Activated T-cell treated with anti-CD3 and anti-CD28 coated beads, Interleukin-2, amount 50 U/mL, for 4 hours (primary cell): ENCODE data around the gene CHD6. TPM values are rescaled to one million over a fixed set of nuclear protein-coding genes. Genes with fewer than 3 reads are reported as not detected.

Experiments
- ATAC-seq, 2 donors: fragments of 200-7000 bp; cut with Tn5 transposase; one replicate each; pipeline ENCODE4 v1.10.0; 2021
- DNase-seq: peaks from one replicate; pipeline ENCODE4 v3.0.0-alpha.2; 2020
- H3K27me3 Mint-ChIP-seq: one replicate; pipeline ENCODE4 v1.8.0; 2021; ENCODE audit warnings: low read depth, mixed read lengths
- H3K36me3 Mint-ChIP-seq: one replicate; pipeline ENCODE4 v1.8.0; 2022; ENCODE audit warnings: mixed read lengths; ENCODE audit not compliant: insufficient read depth
- H3K4me1 Mint-ChIP-seq: one replicate; pipeline ENCODE4 v1.8.0; 2021; ENCODE audit warnings: low read depth, mixed read lengths
- H3K4me3 Mint-ChIP-seq: one replicate; pipeline ENCODE4 v1.8.0; 2021; ENCODE audit warnings: mild to moderate bottlenecking, moderate library complexity, mixed read lengths
- H3K9me3 Mint-ChIP-seq: one replicate; pipeline ENCODE4 v1.8.0; 2021; ENCODE audit warnings: mixed read lengths
- total RNA-seq, 3 donors: library from RNA; stranded (reverse); gene quantifications; one replicate each; pipeline ENCODE4 v1.2.1, GENCODE V29; 2021

The CHD6 gene
- total RNA-seq, 3 donors from 2014 or later = 13.7 to 15.8 (median 15.5) TPM

DNA sequence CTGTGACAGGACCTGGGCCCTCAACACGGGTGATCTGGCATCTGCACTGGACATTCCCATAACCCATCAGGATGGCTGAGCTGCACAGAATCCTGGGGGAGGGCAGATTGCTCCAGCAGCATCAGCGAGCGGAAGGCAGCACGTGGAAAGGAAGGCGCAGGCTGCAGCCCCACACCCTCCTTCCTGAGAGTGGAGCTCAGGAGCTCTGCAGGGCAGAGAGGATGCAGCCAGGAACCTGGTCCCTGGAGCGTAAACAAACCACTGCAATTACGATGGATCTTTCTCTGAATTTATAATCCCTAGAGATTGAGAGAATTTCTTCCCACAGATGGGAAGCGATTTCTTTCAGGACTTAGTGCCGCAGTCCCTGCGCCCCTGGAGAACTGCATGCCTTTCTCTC is 211.8 kb downstream of the CHD6 start:
- Mint-ChIP-seq H3K36me3 (peaks cover 46% of the 10 kb centered on the region), H3K4me1 (peaks cover 15% of the 10 kb centered on the region), H3K4me3 (no peak overlapping the region), H3K9me3 (no peaks in the 10 kb centered on the region), H3K27me3 (no peaks in the 10 kb centered on the region)
- DNase-seq (no peak), ATAC-seq (no peak)

DNA sequence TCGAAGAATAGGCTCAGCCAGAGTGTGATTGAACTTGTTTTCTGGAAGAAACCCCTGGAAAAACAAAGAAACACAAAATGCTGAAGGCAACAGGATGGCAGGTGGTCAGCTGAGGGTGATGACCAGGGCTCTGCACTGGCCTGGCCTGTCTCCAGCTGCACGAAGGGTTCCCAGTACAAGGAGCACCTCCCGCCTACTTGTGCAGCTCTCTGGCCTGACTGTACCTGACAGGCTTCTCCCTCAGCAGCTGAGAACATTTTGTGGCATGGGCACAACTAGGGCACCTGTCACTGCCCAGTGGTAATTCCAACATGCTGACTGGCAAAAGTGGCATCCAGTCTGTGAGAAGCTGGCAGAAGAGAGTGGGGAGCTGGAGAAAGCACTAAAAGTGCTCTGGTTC is 212.7 kb downstream of the CHD6 start:
- no peak for ATAC-seq
- no peak overlapping the region for H3K4me3 Mint-ChIP-seq
- H3K36me3 Mint-ChIP-seq = peaks cover 42% of the 10 kb centered on the region

DNA sequence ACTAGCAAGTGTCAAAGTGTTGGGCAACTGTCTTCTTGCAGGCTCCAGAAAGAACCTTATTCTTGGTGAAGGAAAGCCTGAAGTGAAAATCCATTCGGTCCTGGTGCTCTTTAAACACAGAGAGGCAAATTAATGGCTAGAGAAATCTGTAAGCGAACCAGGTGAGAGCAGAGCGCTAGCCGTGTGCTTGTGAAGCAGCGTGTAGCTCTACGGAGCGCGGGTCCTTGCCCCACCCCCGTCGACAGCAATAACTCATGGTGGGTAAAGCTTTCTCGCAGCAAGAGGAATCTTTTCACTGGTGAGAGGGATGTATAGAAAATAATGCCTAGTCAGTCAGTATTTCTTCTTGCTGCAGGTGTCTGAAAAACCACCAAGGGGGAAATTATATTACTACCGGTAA is 214.6 kb downstream of the CHD6 start:
- no peak for DNase-seq
- Mint-ChIP-seq H3K4me3 (no peak overlapping the region), H3K4me1 (peaks cover 5% of the 10 kb centered on the region), H3K27me3 (no peaks in the 10 kb centered on the region), H3K36me3 (peaks cover 30% of the 10 kb centered on the region), H3K9me3 (no peaks in the 10 kb centered on the region)
- ATAC-seq = no peak

More for the DNA sequence above, 212.7 kb downstream of the CHD6 start:
- peaks cover 15% of the 10 kb centered on the region for H3K4me1 Mint-ChIP-seq
- H3K9me3 Mint-ChIP-seq = no peaks in the 10 kb centered on the region
- no peaks in the 10 kb centered on the region for H3K27me3 Mint-ChIP-seq
- no peak for DNase-seq

DNA sequence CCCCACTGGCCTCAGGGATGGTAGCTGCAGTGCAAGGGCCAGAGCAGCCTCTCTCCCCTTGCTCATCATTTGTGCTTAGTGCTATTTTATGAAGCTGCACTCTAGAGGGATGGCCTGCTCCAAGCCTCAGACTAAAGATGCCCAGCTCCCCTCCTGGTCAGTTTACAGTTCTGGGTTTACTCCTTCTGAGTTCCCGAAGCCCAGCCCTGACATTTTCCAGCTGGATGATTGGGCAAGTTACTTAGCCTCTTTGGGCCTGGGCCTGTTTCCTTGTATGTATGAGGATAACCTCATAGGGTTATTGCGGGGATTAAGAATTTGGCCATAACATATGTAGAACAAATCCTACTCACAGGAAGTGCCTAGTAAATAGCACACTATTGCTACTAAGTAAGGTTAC is 219.8 kb downstream of the CHD6 start:
- DNase-seq (no peak), ATAC-seq (no peak)
- Mint-ChIP-seq H3K9me3 (no peaks in the 10 kb centered on the region), H3K36me3 (peaks cover 9% of the 10 kb centered on the region), H3K4me1 (no peaks in the 10 kb centered on the region), H3K4me3 (no peak overlapping the region), H3K27me3 (no peaks in the 10 kb centered on the region)

DNA sequence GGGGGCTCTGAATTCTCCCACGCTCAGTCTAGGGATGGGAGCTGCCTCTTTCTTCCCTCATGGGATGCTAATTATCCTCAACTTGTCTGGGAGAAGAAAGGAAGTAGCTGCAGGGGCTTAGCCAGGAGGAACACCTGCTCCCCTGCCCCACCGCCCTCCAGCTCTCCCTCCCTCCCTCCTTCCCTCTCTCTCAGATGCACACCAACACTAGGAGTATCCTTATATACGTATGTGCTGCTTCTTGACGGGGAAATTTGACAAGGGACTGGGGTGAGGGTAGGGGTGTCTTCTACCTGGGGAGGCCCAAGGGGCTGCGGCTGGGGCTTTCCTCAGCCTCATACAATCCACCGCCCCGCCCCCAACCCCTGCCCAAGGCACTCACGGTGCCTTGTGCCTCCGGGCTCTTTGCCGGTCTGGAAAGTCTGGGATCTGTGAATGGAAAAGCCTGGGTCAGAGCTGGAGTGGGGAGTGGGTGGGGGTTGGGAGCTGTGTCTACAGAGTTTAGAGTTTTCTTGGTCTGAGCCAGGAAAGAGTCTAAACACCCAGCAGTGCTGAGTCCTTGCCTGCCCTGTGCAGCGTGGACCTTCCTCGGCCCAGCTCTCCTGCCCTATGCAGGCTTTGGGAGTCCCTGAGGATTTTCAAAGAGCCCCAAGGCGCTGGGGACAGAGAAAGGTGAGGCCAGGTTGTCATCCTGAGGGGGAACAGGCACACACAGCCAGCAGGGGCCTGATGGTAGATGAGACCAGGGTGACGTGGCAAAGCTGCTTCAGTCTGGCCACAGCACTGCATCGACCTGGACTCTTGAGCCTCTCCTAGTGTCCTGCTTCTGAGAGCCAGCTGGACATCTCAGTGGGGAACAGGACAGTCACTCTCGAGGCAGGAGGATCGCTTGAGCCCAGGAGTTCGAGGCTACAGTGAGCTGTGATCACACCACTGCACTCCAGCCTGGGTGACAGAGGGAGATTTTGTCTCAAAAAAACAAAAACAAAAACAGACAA is 222.2 kb downstream of the CHD6 start:
- ATAC-seq = no peak
- Mint-ChIP-seq H3K9me3 (no peaks in the 10 kb centered on the region), H3K4me1 (no peaks in the 10 kb centered on the region), H3K36me3 (no peaks in the 10 kb centered on the region), H3K4me3 (no peak overlapping the region), H3K27me3 (no peaks in the 10 kb centered on the region)
- DNase-seq = no peak

DNA sequence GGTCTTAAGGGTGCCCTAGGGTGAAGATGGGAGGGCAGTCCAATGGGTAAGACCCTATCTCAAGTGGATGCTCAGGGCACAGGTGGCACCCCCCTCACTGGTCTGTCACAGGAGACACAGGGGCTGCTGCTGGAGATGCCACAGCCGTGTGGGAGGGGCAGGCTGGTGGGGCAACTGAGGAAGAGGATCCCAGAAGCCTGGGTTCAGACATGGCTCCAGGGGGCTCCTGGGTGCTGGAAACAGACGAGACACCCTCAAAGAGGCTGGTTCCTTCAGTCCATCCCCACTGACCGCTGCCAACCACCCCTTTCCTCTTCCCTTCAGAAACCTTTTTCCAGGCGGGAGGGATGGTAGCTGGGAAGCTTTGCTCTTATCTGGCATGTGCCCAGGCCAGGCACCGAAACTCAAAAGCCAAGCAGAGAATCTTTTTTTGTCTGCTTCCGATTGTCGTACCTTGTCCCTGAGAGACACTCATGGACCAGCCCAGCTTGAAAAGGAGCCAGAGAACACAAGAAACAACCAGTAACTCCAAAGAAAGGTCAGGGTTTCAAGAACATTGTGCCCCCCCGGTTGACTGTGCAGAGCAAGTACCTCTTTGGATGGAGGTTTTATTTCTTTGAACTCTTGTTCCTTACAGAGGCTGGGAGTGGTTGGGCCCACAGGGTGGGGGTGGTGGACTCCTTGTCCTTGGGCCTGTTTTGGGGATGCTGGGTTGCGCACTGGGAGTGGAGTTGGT is 223.1 kb downstream of the CHD6 start:
- no peaks in the 10 kb centered on the region for H3K4me1 Mint-ChIP-seq
- no peaks in the 10 kb centered on the region for H3K27me3 Mint-ChIP-seq
- no peak for ATAC-seq
- H3K9me3 Mint-ChIP-seq = no peaks in the 10 kb centered on the region
- H3K4me3 Mint-ChIP-seq = no peak overlapping the region
- no peak for DNase-seq
- H3K36me3 Mint-ChIP-seq = no peaks in the 10 kb centered on the region

DNA sequence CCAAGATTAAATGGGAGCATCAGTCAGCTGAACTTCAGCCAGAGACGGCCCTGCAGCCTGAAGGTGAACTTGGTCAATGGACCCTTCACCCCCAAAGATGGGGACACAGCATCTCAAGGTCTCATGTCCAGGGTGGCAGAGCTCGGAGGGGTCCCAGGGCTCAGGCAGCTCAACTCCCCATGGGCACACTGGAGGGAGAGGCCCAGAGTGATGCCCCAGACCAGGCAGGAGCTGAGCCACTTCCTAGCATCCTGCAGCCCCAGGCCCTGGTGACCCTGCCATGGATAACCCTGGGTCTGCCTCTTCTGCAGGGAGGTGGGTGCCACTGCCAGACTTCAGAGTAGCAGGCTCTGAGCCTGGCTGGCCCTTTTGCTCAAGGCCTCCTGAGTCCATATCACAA is 224.1 kb downstream of the CHD6 start:
- ATAC-seq (no peak), DNase-seq (no peak)
- H3K9me3 Mint-ChIP-seq = no peaks in the 10 kb centered on the region
- H3K36me3 Mint-ChIP-seq = no peaks in the 10 kb centered on the region
- no peak overlapping the region for H3K4me3 Mint-ChIP-seq
- no peaks in the 10 kb centered on the region for H3K4me1 Mint-ChIP-seq
- H3K27me3 Mint-ChIP-seq = no peaks in the 10 kb centered on the region

DNA sequence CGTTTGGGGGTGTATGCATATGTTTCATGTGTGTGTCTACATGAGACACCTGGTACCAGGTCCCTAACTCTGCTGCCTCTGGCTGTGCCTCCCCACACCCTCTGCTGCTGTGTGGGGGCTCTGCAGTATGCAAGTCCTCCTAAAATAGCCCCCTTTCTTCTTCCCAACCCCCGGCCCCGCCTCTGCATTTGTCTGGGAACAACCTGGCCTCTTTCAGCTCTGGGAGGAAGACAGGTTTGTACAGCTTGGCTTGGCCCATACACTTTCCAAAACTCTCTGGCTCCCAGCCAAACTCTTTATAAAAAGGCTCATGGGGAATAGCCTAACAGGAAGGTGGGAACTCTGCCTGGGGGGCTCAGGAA is 224.5 kb downstream of the CHD6 start:
- H3K27me3 Mint-ChIP-seq = no peaks in the 10 kb centered on the region
- no peak overlapping the region for H3K4me3 Mint-ChIP-seq
- no peak for ATAC-seq
- no peaks in the 10 kb centered on the region for H3K36me3 Mint-ChIP-seq
- no peak for DNase-seq
- H3K4me1 Mint-ChIP-seq = no peaks in the 10 kb centered on the region
- H3K9me3 Mint-ChIP-seq = no peaks in the 10 kb centered on the region

DNA sequence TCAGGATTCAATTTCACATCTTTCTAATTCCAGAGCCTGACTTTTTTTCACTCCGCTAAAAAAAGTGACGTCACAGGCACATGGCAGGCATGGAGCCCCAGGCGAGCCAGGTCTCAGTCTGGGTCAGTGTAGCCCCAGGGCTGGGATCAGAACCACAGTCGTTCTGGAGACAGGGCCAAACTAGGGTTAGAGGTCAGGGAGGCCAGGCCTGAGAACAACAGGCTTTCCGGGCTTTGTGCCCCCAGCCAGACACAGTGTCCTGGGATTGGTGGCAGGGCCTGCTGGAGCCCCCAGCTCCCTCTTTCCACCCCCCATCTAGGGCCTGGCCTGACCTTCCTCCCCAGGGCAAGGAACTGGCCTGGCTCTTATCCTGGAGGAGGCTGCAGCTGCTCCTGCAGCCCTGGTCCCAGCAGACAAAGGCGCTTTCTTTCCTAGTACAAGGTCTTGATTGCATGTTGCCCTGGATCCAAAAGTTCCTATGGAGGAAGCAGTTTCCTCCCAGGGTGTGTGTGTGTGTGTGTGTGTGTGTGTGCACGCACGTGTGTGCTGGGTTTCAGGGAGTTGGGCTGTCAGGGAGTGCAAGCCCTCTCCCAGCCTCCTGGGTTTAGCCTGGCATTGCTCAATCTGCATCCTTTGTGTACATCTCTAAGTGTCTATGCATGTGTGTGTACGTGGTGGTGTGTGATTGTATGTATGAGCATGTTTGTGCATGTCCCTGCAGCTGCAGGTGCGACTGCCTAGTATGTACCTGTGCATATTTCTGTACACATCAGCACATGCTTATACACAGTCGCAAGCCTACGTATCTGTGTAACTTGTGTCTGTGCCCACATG is 225.1 kb downstream of the CHD6 start:
- no peaks in the 10 kb centered on the region for H3K4me1 Mint-ChIP-seq
- H3K27me3 Mint-ChIP-seq = no peaks in the 10 kb centered on the region
- no peak for ATAC-seq
- no peaks in the 10 kb centered on the region for H3K9me3 Mint-ChIP-seq
- no peaks in the 10 kb centered on the region for H3K36me3 Mint-ChIP-seq
- H3K4me3 Mint-ChIP-seq = no peak overlapping the region
- DNase-seq = no peak

DNA sequence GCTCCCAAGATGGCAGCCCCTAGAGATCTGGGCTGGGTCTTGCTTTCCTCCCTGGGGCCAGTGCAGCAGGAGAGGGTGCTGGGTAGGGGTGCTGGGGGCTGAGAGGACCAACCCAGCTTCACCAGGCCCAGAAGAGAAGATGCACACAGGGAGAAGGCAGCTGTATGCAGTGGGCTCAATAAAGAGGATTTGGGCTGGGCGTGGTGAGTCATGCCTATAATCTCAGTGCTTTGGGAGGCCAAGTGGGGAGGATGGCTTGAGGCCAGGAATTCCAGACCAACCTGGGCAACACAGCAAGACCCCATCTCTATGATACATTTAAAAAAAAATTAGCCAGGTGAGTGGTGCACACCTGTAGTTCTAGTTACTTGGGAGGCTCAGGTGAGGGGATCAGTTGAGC is 225.9 kb downstream of the CHD6 start:
- ATAC-seq (no peak), DNase-seq (no peak)
- Mint-ChIP-seq H3K36me3 (no peaks in the 10 kb centered on the region), H3K4me1 (no peaks in the 10 kb centered on the region), H3K27me3 (no peaks in the 10 kb centered on the region), H3K4me3 (no peak overlapping the region), H3K9me3 (no peaks in the 10 kb centered on the region)

DNA sequence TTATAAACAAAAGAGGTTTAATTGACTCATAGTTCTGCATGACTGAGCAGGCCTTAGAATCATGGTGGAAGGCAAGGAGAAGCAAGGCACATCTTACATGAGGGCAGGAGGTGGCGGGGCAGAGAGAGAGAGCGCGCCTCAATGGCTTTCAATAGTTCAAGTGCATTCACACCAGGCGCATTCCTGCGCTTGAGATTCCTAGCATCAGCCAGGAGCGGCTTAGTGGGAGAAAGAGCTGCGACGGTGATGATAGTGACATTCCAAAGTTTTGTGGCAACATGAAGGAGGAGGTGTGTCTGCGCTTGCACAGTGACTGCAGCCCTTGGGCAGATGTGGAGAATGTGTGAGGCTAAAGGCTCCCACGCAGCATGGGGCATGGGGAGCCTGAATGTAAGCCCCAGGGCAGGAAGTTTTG is 226.6 kb downstream of the CHD6 start:
- Mint-ChIP-seq H3K4me1 (no peaks in the 10 kb centered on the region), H3K36me3 (no peaks in the 10 kb centered on the region), H3K4me3 (no peak overlapping the region), H3K9me3 (no peaks in the 10 kb centered on the region), H3K27me3 (no peaks in the 10 kb centered on the region)
- ATAC-seq = no peak
- no peak for DNase-seq

DNA sequence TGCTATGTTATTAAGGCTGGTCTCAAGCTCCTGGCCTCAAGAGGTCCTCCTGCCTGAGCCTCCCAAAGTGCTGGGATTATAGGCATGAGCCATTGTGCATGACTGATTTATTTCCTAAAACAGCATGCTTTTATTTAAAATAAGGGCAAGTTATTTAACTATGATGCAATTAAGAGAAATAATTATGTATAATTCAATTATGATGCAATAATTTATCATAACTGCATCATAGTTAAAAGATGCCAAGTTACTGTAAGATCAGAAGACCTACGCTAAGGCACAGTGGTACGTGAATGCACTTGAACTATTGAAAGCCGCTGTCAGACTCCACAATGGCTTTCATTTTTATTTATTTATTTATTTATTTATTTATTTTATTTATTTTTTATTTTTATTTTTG is 227.3 kb downstream of the CHD6 start:
- H3K9me3 Mint-ChIP-seq = no peaks in the 10 kb centered on the region
- DNase-seq (no peak), ATAC-seq (no peak)
- no peaks in the 10 kb centered on the region for H3K27me3 Mint-ChIP-seq
- no peak overlapping the region for H3K4me3 Mint-ChIP-seq
- no peaks in the 10 kb centered on the region for H3K4me1 Mint-ChIP-seq
- H3K36me3 Mint-ChIP-seq = no peaks in the 10 kb centered on the region

DNA sequence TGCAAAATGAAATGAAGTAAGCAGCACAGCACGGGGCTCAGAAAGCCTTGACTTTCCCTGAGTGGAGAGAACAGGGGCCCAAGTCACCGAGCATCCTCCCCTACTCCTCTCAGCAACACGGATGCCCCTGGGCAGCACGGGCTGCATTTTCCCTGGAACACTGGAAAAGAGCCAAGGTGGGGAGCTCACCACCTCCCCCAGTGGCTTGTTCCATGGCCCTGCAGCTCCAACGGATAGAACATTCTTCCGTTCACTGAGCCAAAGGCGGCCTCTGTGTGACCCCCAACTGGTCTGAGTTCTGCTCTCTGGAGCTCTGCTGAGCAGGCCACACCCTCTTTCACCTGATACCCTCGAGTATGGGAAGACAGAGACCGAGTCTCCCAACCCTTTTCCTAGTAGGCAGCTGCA is 230.7 kb downstream of the CHD6 start:
- peaks cover 2% of the 10 kb centered on the region for H3K27me3 Mint-ChIP-seq
- no peak for ATAC-seq
- DNase-seq = no peak

More for the DNA sequence above, 230.7 kb downstream of the CHD6 start:
- Mint-ChIP-seq H3K36me3 (no peaks in the 10 kb centered on the region), H3K9me3 (no peaks in the 10 kb centered on the region), H3K4me3 (no peak overlapping the region), H3K4me1 (no peaks in the 10 kb centered on the region)
